A549 (cell line): Measurements from ENCODE around the gene PTPRJ. TPM values are rescaled to one million over a fixed set of nuclear protein-coding genes. Genes with fewer than 3 reads are reported as not detected.

Experiments
- ATAC-seq, 2 experiments: fragments of 200-7000 bp in 1 of 2; fragments of >200 bp in 1 of 2; cut with Nextera tagmentation in 1 of 2; cut with Tn5 transposase in 1 of 2; 3 replicates each; pipeline versions ENCODE4 v1.8.0 to v1.9.1; 2018 to 2020; ENCODE audit warnings: mild to moderate bottlenecking in 1 of 2, moderate library complexity in 1 of 2
- CTCF ChIA-PET: fragments of 300-600 bp; sonication (Branson Sonifier 250); formaldehyde crosslinking; extraction: SDS; loops from one replicate; lab custom pipeline; 2021; ENCODE audit warnings: antibody characterized with exemption, inconsistent platforms; lab: Yijun Ruan, JAX
- POLR2A ChIA-PET: fragments of 350-600 bp; formaldehyde crosslinking; extraction: SDS; loops from one replicate; lab custom pipeline; 2021; ENCODE audit warnings: antibody characterized with exemption, inconsistent platforms; lab: Yijun Ruan, JAX
- DNase-seq, 2 experiments: peaks; one replicate each; pipeline versions ENCODE4 v3.0.0 to v3.0.0-alpha.2; 2011 to 2016; ENCODE audit warnings: low read depth in 1 of 2, low spot score in 1 of 2
- FAIRE-seq: peaks from 2 replicates; lab custom pipeline; 2011; peaks lifted over from hg19 to GRCh38; lab: Jason Lieb, UNC
- H3K27ac ChIP-seq, 2 experiments: fragments of >200 bp; sonication (Bioruptor Twin); formaldehyde crosslinking; 3 replicates each; pipeline ENCODE4 v1.5.1; 2016 to 2017
- H3K4me1 ChIP-seq: fragments of >200 bp; sonication (Bioruptor Twin); formaldehyde crosslinking; 3 replicates; pipeline ENCODE4 v1.6.1; 2016
- H3K4me2 ChIP-seq: fragments of >200 bp; sonication (Bioruptor Twin); formaldehyde crosslinking; 3 replicates; pipeline ENCODE4 v1.6.1; 2016
- H3K4me3 ChIP-seq: fragments of >200 bp; sonication (Bioruptor Twin); formaldehyde crosslinking; 3 replicates; pipeline ENCODE4 v1.5.1; 2016
- H3K9me3 ChIP-seq: fragments of >200 bp; sonication (Bioruptor Twin); formaldehyde crosslinking; 3 replicates; pipeline ENCODE4 v1.6.1; 2016
- ATOH8 ChIP-seq: fragments of 250-450 bp; sonication (Bioruptor Pico); IDR thresholded peaks from 2 replicates; pipeline ENCODE4 v1.5.0; 2020; ENCODE audit warnings: low read depth, mild to moderate bottlenecking, moderate library complexity
- CBX2 ChIP-seq: fragments of 200-600 bp; sonication (generic); IDR thresholded peaks from 2 replicates; pipeline ENCODE4 v1.6.1; 2016; ENCODE audit warnings: low read depth, mild to moderate bottlenecking, borderline replicate concordance
- CHD2 ChIP-seq: fragments of 150-350 bp; IDR thresholded peaks from 2 replicates; pipeline ENCODE4 v1.6.1; 2014; ENCODE audit warnings: low read length; ENCODE audit not compliant: partially characterized antibody
- E2F6 ChIP-seq: IDR thresholded peaks from 2 replicates; pipeline ENCODE4 v1.6.1; 2012; ENCODE audit warnings: low read depth, borderline replicate concordance
- EHMT2 ChIP-seq: fragments of 200-600 bp; sonication (generic); IDR thresholded peaks from 2 replicates; pipeline ENCODE4 v1.6.1; 2016; ENCODE audit warnings: antibody characterized with exemption, low read depth, mild to moderate bottlenecking, moderate library complexity
- EP300 ChIP-seq, 2 experiments: fragments of >200 bp; sonication (Bioruptor Twin); formaldehyde crosslinking; IDR thresholded peaks; 2 replicates in 1 of 2; 3 replicates in 1 of 2; pipeline ENCODE4 v1.6.1; 2016 to 2017
- FOXS1 ChIP-seq: fragments of 250-450 bp; sonication (Bioruptor Pico); IDR thresholded peaks from 2 replicates; pipeline ENCODE4 v1.5.0; 2020; ENCODE audit warnings: mild to moderate bottlenecking, moderate library complexity
- HES2 ChIP-seq: fragments of >200 bp; sonication (Bioruptor Twin); formaldehyde crosslinking; IDR thresholded peaks from 2 replicates; pipeline ENCODE4 v1.6.1; 2016
- HEYL ChIP-seq: fragments of 250-450 bp; sonication (Bioruptor Pico); IDR thresholded peaks from 2 replicates; pipeline ENCODE4 v1.8.0; 2021; ENCODE audit warnings: mild to moderate bottlenecking, moderate library complexity
- HOXA7 ChIP-seq: fragments of 250-450 bp; sonication (Bioruptor Pico); IDR thresholded peaks from 2 replicates; pipeline ENCODE4 v1.5.0; 2020; ENCODE audit warnings: mild to moderate bottlenecking, moderate library complexity
- HOXB5 ChIP-seq: fragments of 250-450 bp; sonication (Bioruptor Pico); IDR thresholded peaks from 2 replicates; pipeline ENCODE4 v1.5.0; 2020; ENCODE audit warnings: mild to moderate bottlenecking, moderate library complexity
- JUNB ChIP-seq: fragments of >200 bp; sonication (Bioruptor Twin); formaldehyde crosslinking; IDR thresholded peaks from 2 replicates; pipeline ENCODE4 v1.6.1; 2016
- KDM1A ChIP-seq: fragments of 200-600 bp; sonication (generic); IDR thresholded peaks from 2 replicates; pipeline ENCODE4 v1.6.1; 2016; ENCODE audit warnings: low read depth, mild to moderate bottlenecking
- KDM5A ChIP-seq: fragments of 200-600 bp; sonication (generic); IDR thresholded peaks from 2 replicates; pipeline ENCODE4 v1.6.1; 2016; ENCODE audit warnings: antibody characterized with exemption, mild to moderate bottlenecking
- MAFK ChIP-seq: fragments of 450-650 bp; IDR thresholded peaks from 2 replicates; pipeline ENCODE4 v1.6.1; 2014; ENCODE audit not compliant: partially characterized antibody
- NFE2L2 ChIP-seq: fragments of 150-350 bp; conservative IDR thresholded peaks from 2 replicates; pipeline ENCODE4 v1.6.1; 2014; ENCODE audit warnings: low read length
- NPAS2 ChIP-seq: fragments of 250-450 bp; sonication (Bioruptor Pico); IDR thresholded peaks from 2 replicates; pipeline ENCODE4 v1.8.0; 2022; ENCODE audit warnings: mild to moderate bottlenecking, moderate library complexity, borderline replicate concordance
- RAD21 ChIP-seq, 2 experiments: fragments of >200 bp in 1 of 2; sonication (Bioruptor Twin) in 1 of 2; formaldehyde crosslinking in 1 of 2; IDR thresholded peaks in 1 of 2; conservative IDR thresholded peaks in 1 of 2; 2 replicates in 1 of 2; 3 replicates in 1 of 2; pipeline ENCODE4 v1.6.1; 2012 to 2018; ENCODE audit warnings: inconsistent platforms in 1 of 2
- RCOR1 ChIP-seq: fragments of 150-350 bp; IDR thresholded peaks from 2 replicates; pipeline ENCODE4 v1.6.1; 2014; ENCODE audit warnings: antibody characterized with exemption, low read length, low read depth
- RFX5 ChIP-seq: fragments of 450-650 bp; IDR thresholded peaks from 2 replicates; pipeline ENCODE4 v1.7.1; 2014; ENCODE audit warnings: antibody characterized with exemption, mild to moderate bottlenecking, moderate library complexity
- SMC3 ChIP-seq: fragments of >200 bp; sonication (Bioruptor Twin); formaldehyde crosslinking; IDR thresholded peaks from 3 replicates; pipeline ENCODE4 v1.6.1; 2018; ENCODE audit warnings: inconsistent platforms
- SREBF2 ChIP-seq: fragments of 450-650 bp; IDR thresholded peaks from 2 replicates; pipeline ENCODE4 v1.6.1; 2014; ENCODE audit warnings: mild to moderate bottlenecking, moderate library complexity
- TFCP2L1 ChIP-seq: fragments of 250-450 bp; sonication (Bioruptor Pico); IDR thresholded peaks from 2 replicates; pipeline ENCODE4 v1.5.0; 2021; ENCODE audit warnings: mild to moderate bottlenecking
- ZC3H11A ChIP-seq: fragments of 450-650 bp; IDR thresholded peaks from 2 replicates; pipeline ENCODE4 v1.6.1; 2014; ENCODE audit warnings: antibody characterized with exemption, mild to moderate bottlenecking
- ZSCAN20 ChIP-seq: fragments of 250-450 bp; sonication (Bioruptor Pico); IDR thresholded peaks from 2 replicates; pipeline ENCODE4 v1.8.0; 2022; ENCODE audit warnings: mild to moderate bottlenecking, moderate library complexity
- WGBS: methylation state at CpG from one replicate; pipeline ENCODE4 v1.1.6; 2017; ENCODE audit errors: missing lambda C conversion rate; 5-methylcytosine and 5-hydroxymethylcytosine counted together
- polyA plus RNA-seq, 4 experiments: library from polyadenylated mRNA; depleted of rRNA in 3 of 4; stranded (reverse); fragments of >200 nt; fragmentation: RNase III in 1 of 4; extraction: RNeasy Plus Mini Kit Qiagen cat#74134 plus additional on column Dnase treatment in 1 of 4; gene quantifications; 2 replicates in 3 of 4; 3 replicates in 1 of 4; pipeline ENCODE4 v1.2.3, GENCODE V29; 2011 to 2017
- TF ChIP-seq, protein P1 (sequence below): fragments of 450-650 bp; IDR thresholded peaks from 2 replicates; pipeline ENCODE4 v1.6.1; 2014; ENCODE audit warnings: antibody characterized with exemption
- TF ChIP-seq, protein P2 (sequence below): fragments of >200 bp; sonication (Bioruptor Twin); formaldehyde crosslinking; IDR thresholded peaks from 3 replicates; pipeline ENCODE4 v1.6.1; 2016

Gene PTPRJ
- polyA plus RNA-seq, 2 of the 4 experiments (the other 2 are of a cell fraction), result 30.3 to 50.5 TPM

- peaks cover 99% of the 10 kb centered on the region for H3K4me1 ChIP-seq
- CTCF ChIA-PET, result interaction anchor here (0.9 to 20.1 kb wide), 4 partner anchors 9 to 167 kb away, joined by 3 to 478 read pairs (median 3); no protein-coding TSS in a partner anchor
- FAIRE-seq (no peak), DNase-seq (no peak), ATAC-seq (peak in 1 of 2 experiments; percentile 13; a peak in 1 of 6 replicates)
- POLR2A ChIA-PET, result no interaction called here
- 89% methylated on average over 9 of the region's 10 CpGs for WGBS
- H3K27ac ChIP-seq, result peak overlapping the region; percentile 29 to 74; a peak in 5 of 6 replicates
- H3K4me2 ChIP-seq, result peak overlapping the region; percentile 70
- TF ChIP-seq CHD2, result no peak
- TF ChIP-seq RAD21 (conservative IDR thresholded peaks at IDR 0.05 in 1 of 2, IDR thresholded peaks at IDR 0.05 in 1 of 2), result no peak
- no peak for TF ChIP-seq TFCP2L1 (CRISPR knock-in tag)
- no peak for TF ChIP-seq EP300 (IDR thresholded peaks at IDR 0.05)
- TF ChIP-seq HOXA7, result no peak
- no peak for TF ChIP-seq HES2
- TF ChIP-seq RCOR1, result no peak
- no peak for TF ChIP-seq KDM1A
- no peak for TF ChIP-seq RFX5
- TF ChIP-seq CBX2, result no peak
- no peak for TF ChIP-seq JUNB
- TF ChIP-seq SREBF2, result no peak
- no peak for TF ChIP-seq HOXB5 (CRISPR knock-in tag)
- TF ChIP-seq MAFK, result no peak
- TF ChIP-seq FOXS1 (CRISPR knock-in tag), result no peak
- no peak for TF ChIP-seq NFE2L2
- TF ChIP-seq, protein P1, sequence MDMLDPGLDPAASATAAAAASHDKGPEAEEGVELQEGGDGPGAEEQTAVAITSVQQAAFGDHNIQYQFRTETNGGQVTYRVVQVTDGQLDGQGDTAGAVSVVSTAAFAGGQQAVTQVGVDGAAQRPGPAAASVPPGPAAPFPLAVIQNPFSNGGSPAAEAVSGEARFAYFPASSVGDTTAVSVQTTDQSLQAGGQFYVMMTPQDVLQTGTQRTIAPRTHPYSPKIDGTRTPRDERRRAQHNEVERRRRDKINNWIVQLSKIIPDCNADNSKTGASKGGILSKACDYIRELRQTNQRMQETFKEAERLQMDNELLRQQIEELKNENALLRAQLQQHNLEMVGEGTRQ, result no peak
- no peak for TF ChIP-seq HEYL (CRISPR knock-in tag)
- no peak for TF ChIP-seq ZC3H11A
- TF ChIP-seq ATOH8, result no peak
- no peak overlapping the region for H3K4me3 ChIP-seq
- H3K9me3 ChIP-seq, result no peaks in the 10 kb centered on the region
These were observed 125.0 kb downstream of the PTPRJ start for GRCh38 chr11:48105096-48105990.

DNA sequence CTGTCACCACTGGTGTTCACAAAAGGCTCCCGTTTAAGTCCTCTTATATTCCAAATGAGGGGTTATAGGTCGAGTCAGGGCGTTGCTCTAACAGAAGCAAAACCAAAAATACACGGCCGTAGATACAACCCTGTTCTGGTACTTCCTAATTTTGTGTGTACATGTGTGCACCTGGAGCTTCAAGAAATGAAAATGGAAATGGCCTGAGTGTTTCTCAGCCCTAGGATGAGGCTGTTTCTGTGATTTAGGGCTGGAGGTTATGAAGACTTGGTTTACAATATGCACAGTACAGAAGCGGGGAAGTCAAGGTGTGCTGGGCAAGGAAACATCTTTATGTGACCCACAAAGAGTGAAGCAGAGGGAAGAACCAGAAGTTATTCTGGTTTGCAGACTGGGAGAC, 125.8 kb downstream of the PTPRJ start:
- ATAC-seq (no peak), DNase-seq (no peak), FAIRE-seq (no peak)
- POLR2A ChIA-PET, result no interaction called here
- TF ChIP-seq RCOR1 (no peak), KDM5A (no peak), JUNB (no peak), HOXB5 (CRISPR knock-in tag) (no peak), EHMT2 (no peak), ATOH8 (no peak), KDM1A (no peak), ZSCAN20 (CRISPR knock-in tag) (no peak), FOXS1 (CRISPR knock-in tag) (no peak), HEYL (CRISPR knock-in tag) (no peak), ZC3H11A (no peak), E2F6 (no peak), NPAS2 (CRISPR knock-in tag) (no peak), SMC3 (no peak)
- TF ChIP-seq, protein P2, sequence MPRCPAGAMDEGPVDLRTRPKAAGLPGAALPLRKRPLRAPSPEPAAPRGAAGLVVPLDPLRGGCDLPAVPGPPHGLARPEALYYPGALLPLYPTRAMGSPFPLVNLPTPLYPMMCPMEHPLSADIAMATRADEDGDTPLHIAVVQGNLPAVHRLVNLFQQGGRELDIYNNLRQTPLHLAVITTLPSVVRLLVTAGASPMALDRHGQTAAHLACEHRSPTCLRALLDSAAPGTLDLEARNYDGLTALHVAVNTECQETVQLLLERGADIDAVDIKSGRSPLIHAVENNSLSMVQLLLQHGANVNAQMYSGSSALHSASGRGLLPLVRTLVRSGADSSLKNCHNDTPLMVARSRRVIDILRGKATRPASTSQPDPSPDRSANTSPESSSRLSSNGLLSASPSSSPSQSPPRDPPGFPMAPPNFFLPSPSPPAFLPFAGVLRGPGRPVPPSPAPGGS, result no peak
- peak overlapping the region; percentile 13; the same call in 2 of the 3 replicates for H3K4me2 ChIP-seq
- H3K4me1 ChIP-seq, result peaks cover 94% of the 10 kb centered on the region
- WGBS, result 70% methylated on average over 6 of the region's 6 CpGs
- H3K9me3 ChIP-seq, result no peaks in the 10 kb centered on the region
- peak overlapping the region; percentile 29 to 74; a peak in 4 of 6 replicates for H3K27ac ChIP-seq
- CTCF ChIA-PET, result interaction anchor here (0.5 to 20.1 kb wide), 6 partner anchors 8 to 168 kb away, joined by 3 to 478 read pairs (median 3); no protein-coding TSS in a partner anchor
- no peak overlapping the region for H3K4me3 ChIP-seq
